Astrocyte (in vitro differentiated cells and primary cell): ENCODE measurements around the gene MAST1. TPM values are rescaled to one million over a fixed set of nuclear protein-coding genes. Genes with fewer than 3 reads are reported as not detected.

Experiments used
- DNase-seq: peaks from one replicate; pipeline ENCODE4 v3.0.0-alpha.2; 2010; ENCODE audit warnings: low read depth
- FAIRE-seq: peaks from 2 replicates; lab custom pipeline; 2011; peaks lifted over from hg19 to GRCh38; lab: Jason Lieb, UNC
- H2AFZ ChIP-seq: 2 replicates; pipeline ENCODE4 v1.6.0; 2012; ENCODE audit warnings: low read depth, low read length, inconsistent platforms
- H3K27ac ChIP-seq: 2 replicates; pipeline ENCODE4 v1.5.1; 2011; ENCODE audit warnings: low read depth, low read length, inconsistent platforms
- H3K27me3 ChIP-seq: 2 replicates; pipeline ENCODE4 v1.6.0; 2011; ENCODE audit warnings: low read length, inconsistent platforms; ENCODE audit not compliant: insufficient read depth
- H3K36me3 ChIP-seq: 2 replicates; pipeline ENCODE4 v1.5.1; 2011; ENCODE audit warnings: low read length, inconsistent platforms; ENCODE audit not compliant: insufficient read depth
- H3K4me1 ChIP-seq: 2 replicates; pipeline ENCODE4 v1.5.1; 2011; ENCODE audit warnings: low read length, inconsistent platforms; ENCODE audit not compliant: insufficient read depth
- H3K4me2 ChIP-seq: 2 replicates; pipeline ENCODE4 v1.6.0; 2012; ENCODE audit warnings: low read length, inconsistent platforms
- H3K4me3 ChIP-seq: 2 replicates; pipeline ENCODE4 v1.5.1; 2011; ENCODE audit warnings: low read depth, mild to moderate bottlenecking, low read length, inconsistent platforms; ENCODE audit not compliant: insufficient read depth
- H3K79me2 ChIP-seq: 2 replicates; pipeline ENCODE4 v1.6.0; 2012; ENCODE audit warnings: mild to moderate bottlenecking, low read length, inconsistent platforms; ENCODE audit not compliant: insufficient read depth
- H3K9ac ChIP-seq: 2 replicates; pipeline ENCODE4 v1.6.0; 2012; ENCODE audit warnings: mild to moderate bottlenecking, low read length, inconsistent platforms
- H3K9me3 ChIP-seq: 2 replicates; pipeline ENCODE4 v1.5.1; 2012; ENCODE audit warnings: low read depth, mild to moderate bottlenecking, low read length, inconsistent platforms; ENCODE audit not compliant: insufficient read depth
- H4K20me1 ChIP-seq: 2 replicates; pipeline ENCODE4 v1.6.0; 2012; ENCODE audit warnings: low read length, inconsistent platforms; ENCODE audit not compliant: insufficient read depth
- H3K27ac Mint-ChIP-seq: one replicate; pipeline ENCODE4 v1.8.0; 2021; ENCODE audit warnings: mild to moderate bottlenecking, mixed read lengths; ENCODE audit not compliant: unreplicated experiment
- H3K27me3 Mint-ChIP-seq: one replicate; pipeline ENCODE4 v1.8.0; 2021; ENCODE audit warnings: low read depth, mixed read lengths; ENCODE audit not compliant: unreplicated experiment
- H3K36me3 Mint-ChIP-seq: one replicate; pipeline ENCODE4 v1.8.0; 2021; ENCODE audit warnings: low read depth, mixed read lengths; ENCODE audit not compliant: unreplicated experiment
- H3K4me1 Mint-ChIP-seq: one replicate; pipeline ENCODE4 v1.8.0; 2021; ENCODE audit warnings: low read depth, mixed read lengths; ENCODE audit not compliant: unreplicated experiment
- H3K4me3 Mint-ChIP-seq: one replicate; pipeline ENCODE4 v1.8.0; 2021; ENCODE audit warnings: mild to moderate bottlenecking, moderate library complexity, mixed read lengths; ENCODE audit not compliant: unreplicated experiment
- H3K9me3 Mint-ChIP-seq: one replicate; pipeline ENCODE4 v1.8.0; 2021; ENCODE audit warnings: mild to moderate bottlenecking, mixed read lengths; ENCODE audit not compliant: unreplicated experiment
- CTCF ChIP-seq: IDR thresholded peaks from 2 replicates; pipeline ENCODE4 v1.5.1; 2011; ENCODE audit warnings: low read depth, mild to moderate bottlenecking, inconsistent platforms, low read length, moderate library complexity; ENCODE audit not compliant: insufficient read depth
- EZH2 ChIP-seq: IDR thresholded peaks from 2 replicates; pipeline ENCODE4 v1.6.1; 2012; ENCODE audit warnings: mild to moderate bottlenecking, low read length, inconsistent platforms; ENCODE audit not compliant: insufficient read depth
- total RNA-seq: library from RNA; stranded (reverse); gene quantifications from 2 replicates; pipeline ENCODE4 v1.2.1, GENCODE V29; 2021

Gene MAST1
- total RNA-seq, 1 donor from 2014 or later, result 5.4 TPM

- no peak for TF ChIP-seq CTCF
- no peak for TF ChIP-seq EZH2
- FAIRE-seq (peak; percentile 63), DNase-seq (peak; percentile 98)
- H3K9me3 Mint-ChIP-seq, result no peaks in the 10 kb centered on the region
- H3K36me3 Mint-ChIP-seq, result peaks cover 5% of the 10 kb centered on the region
- H3K27ac ChIP-seq, result no peak within 1 kb of the TSS
- H3K9ac ChIP-seq, result peak within 1 kb of the TSS; percentile 76
- H4K20me1 ChIP-seq, result no peaks in the 10 kb centered on the region
- no peaks in the 10 kb centered on the region for H3K36me3 ChIP-seq
- peak within 1 kb of the TSS; percentile 98 for H3K4me2 ChIP-seq
- no peaks in the 10 kb centered on the region for H3K9me3 ChIP-seq
- H3K4me1 Mint-ChIP-seq, result no peaks in the 10 kb centered on the region
- peak within 1 kb of the TSS; percentile 69 for H3K4me3 ChIP-seq
- H3K4me1 ChIP-seq, result peaks cover 10% of the 10 kb centered on the region
- peak within 1 kb of the TSS; percentile 97 for H3K4me3 Mint-ChIP-seq
- peak within 1 kb of the TSS; percentile 64 for H3K27ac Mint-ChIP-seq
- peaks cover 8% of the 10 kb centered on the region for H3K79me2 ChIP-seq
- H2AFZ ChIP-seq, result peak within 1 kb of the TSS; percentile 93
- H3K27me3 Mint-ChIP-seq, result peaks cover 20% of the 10 kb centered on the region
- H3K27me3 ChIP-seq, result peaks cover 4% of the 10 kb centered on the region
These were observed 52.7 kb downstream of the MAST1 start, which contains the start of gene GCDH for GRCh38 chr19:12890787-12891552. Gene GCDH, plus strand, starts transcription at chr19:12891160. Its CDS starts 145 bp downstream, at chr19:12891305.

- no peak for DNase-seq
- no peak for FAIRE-seq
- Mint-ChIP-seq H3K27me3 (peaks cover 14% of the 10 kb centered on the region), H3K9me3 (no peaks in the 10 kb centered on the region), H3K36me3 (peaks cover 5% of the 10 kb centered on the region), H3K4me1 (no peaks in the 10 kb centered on the region), H3K27ac (peak overlapping the region; percentile 64), H3K4me3 (peak overlapping the region; percentile 97)
- Histone ChIP-seq H3K9me3 (no peaks in the 10 kb centered on the region), H3K4me1 (peaks cover 10% of the 10 kb centered on the region), H3K79me2 (peaks cover 8% of the 10 kb centered on the region), H3K27ac (no peak overlapping the region), H2AFZ (peak overlapping the region; percentile 93), H3K4me2 (peak overlapping the region; percentile 98), H3K36me3 (no peaks in the 10 kb centered on the region), H4K20me1 (no peaks in the 10 kb centered on the region), H3K9ac (peak overlapping the region; percentile 76), H3K27me3 (peaks cover 3% of the 10 kb centered on the region), H3K4me3 (peak overlapping the region; percentile 69)
- TF ChIP-seq EZH2 (no peak), CTCF (no peak)
These were observed 53.3 kb downstream of the MAST1 start for GRCh38 chr19:12891553-12892021.

GRCh38 chr19:12893582-12893981, 55.3 kb downstream of the MAST1 start:
- Mint-ChIP-seq H3K27me3 (peaks cover under 1% of the 10 kb centered on the region), H3K9me3 (no peaks in the 10 kb centered on the region), H3K36me3 (peaks cover 5% of the 10 kb centered on the region), H3K4me3 (peak overlapping the region; percentile 27), H3K4me1 (no peaks in the 10 kb centered on the region), H3K27ac (no peak overlapping the region)
- Histone ChIP-seq H3K9ac (no peak overlapping the region), H2AFZ (no peak overlapping the region), H3K4me1 (peaks cover 10% of the 10 kb centered on the region), H3K9me3 (no peaks in the 10 kb centered on the region), H3K27ac (no peak overlapping the region), H3K4me2 (no peak overlapping the region), H3K27me3 (no peaks in the 10 kb centered on the region), H3K79me2 (peaks cover 8% of the 10 kb centered on the region), H4K20me1 (no peaks in the 10 kb centered on the region), H3K4me3 (no peak overlapping the region), H3K36me3 (no peaks in the 10 kb centered on the region)
- no peak for TF ChIP-seq CTCF
- TF ChIP-seq EZH2, result no peak
- DNase-seq, result no peak
- FAIRE-seq, result no peak
